Heart right ventricle (tissue), 16 donors: Measurements from ENCODE around the gene PCBD1. TPM values are rescaled to one million over a fixed set of nuclear protein-coding genes. Genes with fewer than 3 reads are reported as not detected.

Source experiments
- ATAC-seq, 8 donors: fragments of 200-7000 bp; cut with Tn5 transposase; one replicate each; pipeline ENCODE4 v1.9.1; 2020; ENCODE audit warnings: mild to moderate bottlenecking in 8 of 8, moderate library complexity in 8 of 8, moderate number of reproducible peaks in 1 of 8
- DNase-seq, 2 donors: peaks; one replicate each; pipeline ENCODE4 v3.0.0-alpha.2; 2020
- H3K27ac ChIP-seq, 10 donors: fragments of 200-600 bp; sonication (generic) in 2 of 10; one replicate each; pipeline versions ENCODE4 v1.5.0 to v1.8.0; 2020 to 2022; ENCODE audit warnings: mild to moderate bottlenecking in 3 of 10
- H3K27me3 ChIP-seq, 7 donors: fragments of 200-600 bp; one replicate each; pipeline ENCODE4 v1.8.0; 2021 to 2022; ENCODE audit warnings: mild to moderate bottlenecking in 2 of 7
- H3K36me3 ChIP-seq, 9 donors: fragments of 200-600 bp; sonication (generic) in 1 of 9; one replicate each; pipeline versions ENCODE4 v1.5.0 to v1.8.0; 2020 to 2022; ENCODE audit warnings: mild to moderate bottlenecking in 2 of 9
- H3K4me1 ChIP-seq, 9 donors: fragments of 200-600 bp; sonication (generic) in 1 of 9; one replicate each; pipeline versions ENCODE4 v1.5.0 to v1.8.0; 2020 to 2022; ENCODE audit warnings: mild to moderate bottlenecking in 4 of 9
- H3K4me3 ChIP-seq, 10 donors: fragments of 200-600 bp; sonication (generic) in 2 of 10; one replicate each; pipeline versions ENCODE4 v1.5.0 to v1.8.0; 2020 to 2022; ENCODE audit warnings: mild to moderate bottlenecking in 7 of 10, moderate library complexity in 2 of 10
- H3K9me3 ChIP-seq, 11 donors: fragments of 200-600 bp in 10 of 11; sonication (generic) in 2 of 11; one replicate each; pipeline versions ENCODE4 v1.5.0 to v1.8.0; 2013 to 2022; ENCODE audit warnings: mild to moderate bottlenecking in 2 of 11, control low read depth in 1 of 11, moderate library complexity in 1 of 11
- CTCF ChIP-seq, 9 donors: fragments of 200-600 bp; sonication (generic) in 2 of 9; IDR thresholded peaks; one replicate each; pipeline versions ENCODE4 v1.5.0 to v1.8.0; 2021 to 2022; ENCODE audit warnings: antibody characterized with exemption in 9 of 9, mild to moderate bottlenecking in 5 of 9, moderate library complexity in 1 of 9
- WGBS, 2 donors: extraction: QIAGEN DNeasy Blood & Tissue Kit; methylation state at CpG; one replicate each; pipeline ENCODE4 v1.1.7; 2013; ENCODE audit warnings: inconsistent platforms in 1 of 2; 5-methylcytosine and 5-hydroxymethylcytosine counted together
- intact Hi-C, 10 donors: fragments of 100-400 bp; cut with DNase I; formaldehyde crosslinking; loops; one replicate each; pipeline versions ENCODE4 v1.11.1 to v1.14.2; 2022
- polyA plus RNA-seq, 2 donors: library from polyadenylated mRNA; stranded (reverse); fragments of 200-250 nt; gene quantifications; one replicate each; pipeline ENCODE4 v1.2.3, GENCODE V29; 2013
- total RNA-seq, 10 donors: library from RNA; stranded (reverse); fragmentation: NEBNext Ultra II Directional in 3 of 10; extraction: Animal tissue kit (Norgen Biotek cat#: 25700) in 3 of 10; gene quantifications; one replicate each; pipeline versions ENCODE4 v1.2.1 to v1.2.4, GENCODE V29; 2021 to 2023
- donor health status: Arrhythmogenic right ventricular cardiomyopathy.
- donor health status: ischemic (EF 13 %, LVEDD 7.1; RV severe dilation, severe dysfunction).
- donor health status: healthy with polysubstance abuse.
- donor health status: DM: no; HTN: yes; CAD: no.
- donor health status: DM: no; HTN: no; CAD: no.
- donor health status: ischemic (EF 25% LVEDD 6.9; RV normal size, moderate dysfunction).
- donor health status: ischemic (EF 25% LVEDD 5.7; RV mildly dilated, moderate dysfunction).
- donor health status: healthy.
- donor health status: DM: yes; HTN: yes; CAD: no.
- donor health status: Ischemic cardiomyopathy.
- donor health status: ischemic (EF 35%, LVEDD 5.7; RV mildly dilated, moderate dysfunction).
- donor health status: nonischemic (EF 11% LVEDD 7.7; RV severe dilation, severe dysfunction).
- donor health status: DM: yes; HTN: yes; CAD: no.
- donor health status: PGD.
- donor health status: ischemic (EF 29% LVEDD 5.4; RV normal size, mild dysfunction).
- donor health status: nonischemic (EF 23%, LVEDD 6.1; RV moderate dilation, normal function).

Gene PCBD1
- total and polyA plus RNA-seq, 12 donors, result 116 to 179 (median 141) TPM

- DNase-seq (peak; percentile 30 to 69), ATAC-seq (peak; percentile 59 to 93 (median 87))
- Histone ChIP-seq H3K4me3 (no peak overlapping the region), H3K27ac (peak overlapping the region in 3 of 10 donors; percentile 31 to 55 (median 35)), H3K9me3 (no peaks in the 10 kb centered on the region), H3K36me3 (no peaks in the 10 kb centered on the region), H3K4me1 (peaks cover 0 to 13% (median 4%) of the 10 kb centered on the region in 9 donors), H3K27me3 (peaks cover 0 to 6% (median 0%) of the 10 kb centered on the region in 7 donors)
- intact Hi-C loops, result loop anchor here in 8 of 10 donors (2.0 to 10.0 kb wide), 10 partner anchors 136 to 361 kb away; partner anchors contain the start of gene UNC5B (in 1 of the 8)
- WGBS, 2 donors, result 67 to 68% methylated on average over 18 of the region's 18 CpGs
- no peak for TF ChIP-seq CTCF (IDR thresholded peaks at IDR 0.05)
These were observed 38.0 kb upstream of the PCBD1 start for GRCh38 chr10:70926226-70927000.

GRCh38 chr10:70925377-70926225 lies 37.2 kb upstream of the PCBD1 start:
- WGBS, 2 donors, result 24% methylated on average over 22 of the region's 22 CpGs
- no peaks in the 10 kb centered on the region for H3K36me3 ChIP-seq
- H3K27me3 ChIP-seq, result peaks cover 0 to 10% (median 0%) of the 10 kb centered on the region in 7 donors
- H3K27ac ChIP-seq, result peak overlapping the region in 1 of 10 donors; percentile 55
- TF ChIP-seq CTCF (IDR thresholded peaks at IDR 0.05), result peak; percentile 83 to 99 (median 94)
- no peak overlapping the region for H3K4me3 ChIP-seq
- ATAC-seq (peak; percentile 65 to 87 (median 83)), DNase-seq (peak; percentile 32 to 62)
- H3K4me1 ChIP-seq, result peaks cover 0 to 13% (median 4%) of the 10 kb centered on the region in 9 donors
- intact Hi-C loops, result loop anchor here (1.0 to 10.0 kb wide), 13 partner anchors 137 to 362 kb away; partner anchors contain the start of gene UNC5B (in 2 of the 10)
- H3K9me3 ChIP-seq, result no peaks in the 10 kb centered on the region

- no peak for DNase-seq
- H3K27ac ChIP-seq, result no peak overlapping the region
- no peak for ATAC-seq
- 75 to 83% methylated on average over 8 of the region's 8 CpGs for WGBS, 2 donors
- H3K4me1 ChIP-seq, result peaks cover 0 to 13% (median 4%) of the 10 kb centered on the region in 9 donors
- H3K4me3 ChIP-seq, result no peak overlapping the region
- H3K36me3 ChIP-seq, result no peaks in the 10 kb centered on the region
- intact Hi-C loops, result loop anchor here in 5 of 10 donors (2.0 to 10.0 kb wide), 4 partner anchors 141 to 361 kb away; partner anchors contain the start of gene UNC5B (in 1 of the 5)
- no peaks in the 10 kb centered on the region for H3K9me3 ChIP-seq
- peaks cover 0 to 19% (median 0%) of the 10 kb centered on the region in 7 donors for H3K27me3 ChIP-seq
- TF ChIP-seq CTCF (IDR thresholded peaks at IDR 0.05), result no peak
These were observed 35.3 kb upstream of the PCBD1 start for GRCh38 chr10:70923696-70924095.

- no peak overlapping the region for H3K4me3 ChIP-seq
- H3K36me3 ChIP-seq, result no peaks in the 10 kb centered on the region
- no peaks in the 10 kb centered on the region for H3K9me3 ChIP-seq
- ATAC-seq (no peak), DNase-seq (no peak)
- H3K27me3 ChIP-seq, result peaks cover 0 to 31% (median 9%) of the 10 kb centered on the region in 7 donors
- intact Hi-C loops, result loop anchor here in 2 of 10 donors (10.0 kb wide), 1 partner anchor 144 kb away; no protein-coding TSS in a partner anchor
- peaks cover 0 to 10% (median under 1%) of the 10 kb centered on the region in 9 donors for H3K4me1 ChIP-seq
- TF ChIP-seq CTCF (IDR thresholded peaks at IDR 0.05), result no peak
- WGBS, 2 donors, result 43 to 46% methylated on average over 1 of the region's 1 CpG
- no peak overlapping the region for H3K27ac ChIP-seq
These were observed 32.9 kb upstream of the PCBD1 start for GRCh38 chr10:70921285-70921684.
